HUDEP-2 (cell line): ENCODE data around the gene TPPP2.

Experiments
- DNase-seq, 76 experiments: peaks; one replicate each; lab custom pipeline; 2025; ENCODE audit not compliant: unreplicated experiment in 76 of 76; lab: John Stamatoyannopoulos, UW

TPPP2 gene

GRCh38 chr14:21055432-21056117 lies 25.6 kb downstream of the TPPP2 start:
- DNase-seq, result no peak

DNA sequence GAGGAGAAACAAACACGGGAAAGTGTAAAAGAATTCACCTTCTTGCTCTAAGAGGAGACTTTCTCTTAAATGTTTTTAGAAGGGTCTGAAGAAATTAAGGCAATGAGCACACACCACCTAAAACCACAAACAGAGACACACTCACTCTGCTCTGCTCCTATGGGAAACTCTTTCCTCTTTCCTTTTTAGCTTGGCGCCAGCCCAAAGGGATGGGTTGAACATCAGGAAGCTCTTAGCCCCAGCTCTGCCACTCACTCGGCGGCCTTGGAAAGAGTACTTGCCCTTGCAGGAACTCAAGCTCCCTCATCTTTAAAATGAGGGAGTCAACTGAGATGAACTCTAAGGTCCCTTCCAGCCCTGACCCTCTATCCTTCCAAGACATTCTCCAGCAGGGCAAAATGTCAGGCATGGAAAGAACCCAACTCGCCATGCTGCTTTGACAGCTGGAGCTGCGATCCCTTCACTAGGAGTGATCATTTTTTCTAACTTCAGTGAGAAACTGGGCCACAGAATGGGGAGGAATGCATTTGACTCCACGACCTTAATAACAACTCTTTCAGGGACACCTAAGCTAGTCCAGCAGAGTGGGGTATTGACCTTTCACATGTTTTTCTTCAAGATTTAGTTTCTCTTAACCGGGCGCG lies 26.6 kb downstream of the TPPP2 start:
- DNase-seq, result no peak

DNA sequence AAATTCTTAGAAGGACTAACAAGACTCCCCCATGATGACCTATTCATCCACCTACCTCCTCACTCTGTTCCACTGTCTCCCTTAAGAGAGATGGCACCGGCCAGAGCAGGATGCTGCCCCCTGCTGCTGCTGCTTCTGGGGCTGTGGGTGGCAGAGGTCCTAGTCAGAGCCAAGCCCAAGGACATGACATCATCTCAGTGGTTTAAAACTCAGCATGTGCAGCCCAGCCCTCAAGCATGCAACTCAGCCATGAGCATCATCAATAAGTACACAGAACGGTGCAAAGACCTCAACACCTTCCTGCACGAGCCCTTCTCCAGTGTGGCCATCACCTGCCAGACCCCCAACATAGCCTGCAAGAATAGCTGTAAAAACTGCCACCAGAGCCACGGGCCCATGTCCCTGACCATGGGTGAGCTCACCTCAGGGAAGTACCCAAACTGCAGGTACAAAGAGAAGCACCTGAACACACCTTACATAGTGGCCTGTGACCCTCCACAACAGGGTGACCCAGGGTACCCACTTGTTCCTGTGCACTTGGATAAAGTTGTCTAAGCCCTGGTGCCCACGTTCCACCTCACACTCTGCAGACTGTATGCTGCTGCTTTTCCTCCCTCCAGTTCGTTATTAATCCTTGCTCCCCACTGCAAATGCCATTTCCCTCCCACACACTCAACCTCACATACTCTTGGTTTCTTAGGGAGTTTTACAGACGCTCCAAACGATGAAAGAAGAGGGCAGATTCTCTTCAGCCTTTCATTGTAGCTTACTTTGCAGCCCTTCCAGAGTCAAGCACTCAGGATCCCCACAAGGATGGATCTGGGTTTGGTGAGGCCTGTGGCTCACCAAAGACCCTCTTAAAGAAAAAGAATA lies 28.0 kb downstream of the TPPP2 start, which contains the start of gene RNASE8:
Gene RNASE8, plus strand, starts transcription at position 20 of the 873 bp plus-strand sequence. Its CDS starts 71 bp downstream, at position 91.
- DNase-seq, result peak in 5 of 76 experiments; percentile 3 to 17 (median 9)

DNA sequence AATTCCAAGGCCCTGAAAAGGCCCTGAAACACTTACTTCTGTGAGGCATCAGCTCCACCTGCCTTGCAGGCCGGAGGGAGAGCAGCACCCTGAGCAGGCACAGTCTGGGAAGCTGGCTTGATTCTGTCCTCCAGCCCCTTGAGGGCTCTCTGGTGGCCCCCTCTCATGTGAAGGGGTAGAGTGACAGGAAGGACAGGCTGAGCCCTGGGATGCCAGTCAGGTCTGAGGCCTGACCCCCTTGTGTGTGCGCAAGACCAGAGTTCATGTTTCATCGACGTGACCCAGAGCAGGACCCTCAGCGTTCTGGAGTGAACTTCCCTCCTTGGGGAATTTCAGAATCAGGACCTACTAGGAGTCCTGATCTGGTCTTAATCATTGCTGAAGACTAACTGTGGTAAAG lies 28.9 kb downstream of the TPPP2 start:
- DNase-seq, result no peak

DNA sequence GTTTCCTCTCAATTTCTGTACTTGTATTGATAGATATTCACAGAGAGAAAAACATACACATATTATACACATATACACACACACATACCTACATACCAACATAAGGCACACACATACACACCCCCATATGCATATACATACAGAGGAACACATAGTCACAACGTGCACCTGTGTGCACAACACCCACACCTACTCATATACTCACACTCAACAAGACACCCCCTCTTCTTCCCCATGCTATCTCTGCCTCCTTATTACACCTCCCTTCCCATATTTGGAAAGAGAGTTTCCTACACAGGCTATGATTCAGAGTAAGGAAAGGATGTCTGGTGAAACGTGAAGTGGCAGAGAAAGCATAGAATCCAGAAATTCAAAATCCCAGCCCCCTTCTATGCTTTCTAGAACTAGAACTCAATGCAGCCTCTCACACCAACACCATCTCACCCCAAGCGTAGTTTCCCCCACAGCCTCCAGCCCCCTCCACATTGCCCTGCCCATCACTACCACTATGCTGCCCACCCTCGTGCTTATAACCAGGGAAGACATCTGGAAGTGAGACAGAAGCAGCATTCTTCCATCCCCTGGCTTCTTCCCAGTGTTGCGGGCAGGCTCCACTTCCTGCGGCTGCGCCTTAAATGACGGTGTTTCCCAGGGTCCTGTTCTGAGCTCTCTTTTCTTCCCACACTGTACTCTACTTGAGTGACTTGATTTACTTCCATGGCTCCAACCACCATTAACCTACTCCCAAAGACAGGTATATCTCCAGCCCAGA lies 30.0 kb downstream of the TPPP2 start:
- DNase-seq, result no peak

GRCh38 chr14:21060614-21061346 lies 30.8 kb downstream of the TPPP2 start:
- no peak for DNase-seq

- DNase-seq, result no peak
Measured at GRCh38 chr14:21061347-21061668, 31.3 kb downstream of the TPPP2 start.

GRCh38 chr14:21063479-21063878 lies 33.5 kb downstream of the TPPP2 start:
- no peak for DNase-seq

GRCh38 chr14:21066882-21067502 lies 37.0 kb downstream of the TPPP2 start:
- DNase-seq, result no peak

DNA sequence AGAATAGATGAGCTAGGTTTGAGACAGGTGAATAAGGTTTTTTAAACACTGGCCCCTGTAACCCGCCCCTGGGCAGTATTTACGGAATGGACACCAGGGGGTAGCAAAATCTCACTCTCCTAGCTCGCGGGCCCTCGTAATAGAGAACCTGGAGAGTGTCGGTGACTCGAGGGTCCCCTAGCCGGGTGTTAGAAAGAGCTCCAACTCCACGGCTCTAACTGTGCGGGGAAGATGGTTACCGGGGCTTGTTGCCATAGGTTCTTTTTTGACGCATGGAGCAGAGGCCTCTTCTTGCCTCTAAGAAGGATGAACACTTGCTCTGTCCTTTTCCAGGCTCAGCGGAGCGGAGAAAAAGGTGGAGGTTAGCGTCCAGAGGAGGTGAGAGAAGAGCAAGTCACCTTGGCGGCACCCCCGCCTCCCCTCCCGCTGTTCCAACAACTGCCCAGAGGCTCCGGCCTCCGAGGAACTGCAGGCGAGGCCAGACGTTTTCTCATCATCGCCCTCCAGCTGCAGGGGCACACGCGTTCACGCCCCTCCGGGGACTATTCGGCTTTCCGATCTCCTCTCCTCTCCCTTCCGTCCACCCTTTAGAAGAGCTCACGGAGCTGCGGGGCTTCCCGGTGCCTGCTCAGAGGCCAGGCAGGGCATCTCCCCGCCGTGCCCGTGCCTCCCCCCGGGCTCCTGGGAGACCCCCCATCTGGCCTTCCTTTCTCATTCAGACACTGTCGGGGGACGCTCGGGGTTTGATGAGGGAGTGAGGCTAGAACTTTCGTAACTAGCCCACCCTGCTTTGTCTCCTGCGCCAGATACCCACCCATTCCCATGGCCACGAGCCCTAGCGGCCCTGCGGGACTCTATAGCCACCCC lies 38.7 kb downstream of the TPPP2 start:
- peak in 31 of 76 experiments; percentile 7 to 51 (median 23) for DNase-seq

GRCh38 chr14:21069388-21070082 lies 39.5 kb downstream of the TPPP2 start:
- DNase-seq, result no peak

GRCh38 chr14:21070083-21070609 lies 40.1 kb downstream of the TPPP2 start, which contains the start of gene ARHGEF40:
ARHGEF40 (plus strand) TSS chr14:21070304; CDS start chr14:21070397, 93 bp downstream.
- peak in 1 of 76 experiments; percentile 7 for DNase-seq

DNA sequence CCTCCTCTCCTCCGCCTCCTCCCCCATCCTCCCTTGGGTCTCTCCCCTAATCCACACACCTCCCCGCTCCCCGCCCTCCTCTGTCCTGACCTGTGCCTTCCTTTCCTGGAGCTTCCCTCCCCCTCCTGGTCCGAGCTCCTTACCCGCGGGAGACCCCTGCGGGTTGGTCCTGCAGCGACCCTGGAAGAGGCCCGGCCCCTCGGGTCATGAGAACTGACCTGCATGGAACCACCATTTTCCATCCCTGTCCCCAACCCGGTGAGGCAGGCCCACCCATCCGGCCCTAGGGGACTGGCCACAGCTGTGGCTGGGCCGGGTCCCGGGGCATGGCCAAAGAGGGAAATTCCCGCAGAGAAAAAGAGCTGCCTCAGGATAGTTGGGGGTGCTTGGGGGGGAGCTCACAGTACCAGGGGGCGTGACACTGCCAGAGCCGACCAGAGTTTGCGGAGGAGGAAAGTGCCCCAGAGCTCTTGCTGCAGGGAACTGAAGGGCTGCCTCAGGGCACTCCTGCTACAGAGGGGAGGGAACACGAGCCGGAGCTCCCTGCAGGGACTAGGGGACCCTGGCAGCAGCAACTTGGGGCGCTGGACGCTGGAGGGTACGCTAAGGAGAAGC lies 40.7 kb downstream of the TPPP2 start:
- peak in 9 of 76 experiments; percentile 10 to 31 (median 13) for DNase-seq

- DNase-seq, result peak in 6 of 76 experiments; percentile 4 to 31 (median 22)
Measured at GRCh38 chr14:21071225-21072030, 41.4 kb downstream of the TPPP2 start.

DNA sequence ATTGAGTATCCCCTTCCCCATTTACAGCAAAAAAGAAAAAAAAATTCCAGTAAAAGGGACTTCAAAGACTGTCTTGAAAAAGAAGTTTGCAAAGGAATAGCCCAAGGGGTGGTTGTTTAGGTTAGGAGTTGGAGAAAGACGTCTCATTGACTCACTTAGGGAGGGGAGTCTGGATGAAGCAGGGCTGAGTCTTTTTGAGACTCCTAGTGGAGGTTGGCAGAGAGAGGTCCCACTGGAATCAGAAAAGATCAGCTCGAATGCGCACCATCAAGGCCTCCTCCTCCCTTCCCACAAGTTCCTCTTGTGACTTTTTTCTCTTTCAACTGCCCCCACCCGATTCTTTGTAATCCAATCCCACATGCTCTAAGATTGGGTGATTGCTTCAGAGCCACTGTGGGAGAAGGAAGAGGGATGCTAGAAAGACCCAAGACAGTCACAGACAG lies 42.0 kb downstream of the TPPP2 start:
- no peak for DNase-seq

DNA sequence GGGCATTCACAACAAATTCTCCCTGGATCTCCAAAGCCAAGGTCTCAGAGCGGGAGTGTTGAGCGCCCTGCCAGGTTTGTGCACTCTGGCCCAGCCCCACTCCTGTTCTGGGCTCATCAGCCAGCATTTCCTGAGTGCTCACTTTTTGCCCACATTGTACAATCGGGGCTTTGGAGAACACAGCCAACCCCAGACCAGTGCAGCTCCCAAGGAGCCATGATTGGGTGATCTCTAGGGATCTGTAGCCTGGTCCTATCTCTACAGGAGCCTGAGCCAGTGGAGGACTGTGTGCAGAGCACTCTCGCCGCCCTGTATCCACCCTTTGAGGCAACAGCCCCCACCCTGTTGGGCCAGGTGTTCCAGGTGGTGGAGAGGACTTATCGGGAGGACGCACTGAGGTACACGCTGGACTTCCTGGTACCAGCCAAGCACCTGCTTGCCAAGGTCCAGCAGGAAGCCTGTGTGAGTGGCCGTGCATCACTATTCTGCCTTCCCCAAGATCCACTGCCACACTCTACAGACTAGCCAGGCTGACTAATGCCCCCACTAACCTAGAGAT lies 42.8 kb downstream of the TPPP2 start:
- DNase-seq, result no peak
